Measurements from ENCODE around the gene LRRIQ3. TPM values are rescaled to one million over a fixed set of nuclear protein-coding genes. Genes with fewer than 3 reads are reported as not detected.
"Not testable (repeated sequence)": the region's sequence is repeated elsewhere in the genome, so short reads cannot be mapped to it uniquely, and the experiment has no call there.

The LRRIQ3 gene
- total RNA-seq, 1 experiment from 2014 or later = 2.5 TPM

DNA sequence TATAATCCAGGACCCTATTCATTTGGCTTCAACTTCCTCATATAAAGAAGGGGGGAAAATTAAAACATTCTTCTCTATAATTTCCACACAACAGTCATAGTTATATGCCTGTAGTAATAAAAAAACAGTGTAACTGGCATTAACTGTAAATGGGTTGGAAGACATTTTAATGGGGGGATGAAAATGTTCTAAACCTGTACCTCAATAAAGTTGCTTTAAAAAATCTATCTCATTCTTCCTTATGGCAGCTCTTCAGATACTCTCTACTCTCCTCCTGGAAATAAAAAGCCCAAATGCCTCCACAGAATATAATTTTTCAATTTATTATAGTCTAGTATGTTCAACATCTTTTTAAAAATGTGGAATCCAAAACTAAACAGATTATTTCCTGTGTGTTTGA lies 2.6 kb downstream of the LRRIQ3 start:
- no peak for DNase-seq (ENCODE audit: low read depth in 1 of 2, low spot score in 2 of 2)
- Histone ChIP-seq H3K36me3 (no peaks in the 10 kb centered on the region), H3K27me3 (replicated peaks) (no peaks in the 10 kb centered on the region), H3K27ac (no peak overlapping the region), H3K9me3 (replicated peaks) (no peaks in the 10 kb centered on the region), H3K4me3 (no peak overlapping the region), H3K4me1 (replicated peaks) (no peaks in the 10 kb centered on the region; the same call in 1 of the 2 replicates)

DNA sequence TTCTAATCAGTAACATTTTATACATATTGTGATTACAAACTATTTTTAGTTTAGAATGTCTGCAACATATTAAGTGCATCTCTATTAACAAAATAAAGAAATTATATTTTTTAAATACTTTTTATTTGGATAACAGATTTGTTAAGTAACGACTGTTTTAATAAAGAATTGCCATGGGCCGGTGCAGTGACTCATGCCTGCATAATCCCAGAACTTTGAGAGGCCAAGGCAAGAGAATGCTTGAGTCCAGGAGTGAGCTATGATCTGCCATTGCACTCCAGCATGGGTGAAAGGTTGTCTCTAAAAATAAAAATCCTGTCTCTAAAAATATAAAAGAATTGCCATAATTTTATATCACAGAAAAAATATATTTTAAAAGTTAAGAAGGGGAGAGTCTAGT lies 4.1 kb downstream of the LRRIQ3 start:
- no peak for DNase-seq (ENCODE audit: low read depth in 1 of 2, low spot score in 2 of 2)
- Histone ChIP-seq H3K36me3 (no peaks in the 10 kb centered on the region), H3K4me3 (no peak overlapping the region), H3K9me3 (replicated peaks) (no peaks in the 10 kb centered on the region), H3K4me1 (replicated peaks) (no peaks in the 10 kb centered on the region; the same call in 1 of the 2 replicates), H3K27me3 (replicated peaks) (no peaks in the 10 kb centered on the region), H3K27ac (no peak overlapping the region)

DNA sequence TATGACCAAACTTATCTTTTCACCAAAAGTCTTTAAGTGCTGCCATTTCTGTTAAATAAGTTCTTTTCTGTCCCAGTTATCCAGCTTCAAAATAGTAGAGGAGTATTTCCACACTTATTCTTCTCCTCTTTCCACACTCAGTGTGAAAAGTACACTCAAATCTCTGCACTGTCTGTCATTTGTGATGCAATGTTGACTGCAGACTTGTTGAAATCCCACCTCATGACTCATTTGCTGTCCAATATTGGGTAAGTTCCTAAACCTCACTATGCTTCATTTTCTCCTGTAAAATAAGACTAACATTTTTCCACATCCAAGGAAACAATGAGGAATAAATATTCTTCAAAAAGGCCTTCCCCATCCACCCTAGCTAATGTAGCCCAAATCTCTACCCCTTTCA lies 17.5 kb downstream of the LRRIQ3 start:
- no peak overlapping the region for H3K27ac ChIP-seq
- H3K36me3 ChIP-seq = no peaks in the 10 kb centered on the region
- H3K9me3 ChIP-seq (replicated peaks) = no peaks in the 10 kb centered on the region
- H3K4me3 ChIP-seq = no peak overlapping the region
- DNase-seq (ENCODE audit: low read depth in 1 of 2, low spot score in 2 of 2) = no peak
- H3K27me3 ChIP-seq (replicated peaks) = no peaks in the 10 kb centered on the region
- no peaks in the 10 kb centered on the region for H3K4me1 ChIP-seq (replicated peaks)

DNA sequence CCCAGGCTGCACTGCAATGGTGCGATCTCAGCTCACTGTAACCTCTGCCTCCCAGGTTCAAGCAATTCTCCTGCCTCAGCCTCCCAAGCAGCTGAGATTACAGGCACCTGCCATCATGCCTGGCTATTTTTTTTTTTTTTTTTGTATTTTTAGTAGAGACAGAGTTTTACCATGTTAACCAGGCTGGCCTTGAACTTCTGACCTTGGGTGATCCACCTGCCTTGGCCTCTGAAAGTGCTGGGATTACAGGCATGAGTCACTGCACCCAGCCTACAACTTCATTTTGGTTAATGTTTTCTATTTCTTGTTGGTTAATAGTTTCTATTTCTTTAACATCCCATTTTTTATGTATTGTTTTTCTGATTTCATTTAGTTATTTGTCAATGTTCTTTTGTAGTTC lies 23.6 kb downstream of the LRRIQ3 start:
- H3K36me3 ChIP-seq; H3K4me3 ChIP-seq; H3K4me1 ChIP-seq (replicated peaks); H3K27me3 ChIP-seq (replicated peaks); H3K9me3 ChIP-seq (replicated peaks); DNase-seq (ENCODE audit: low read depth in 1 of 2, low spot score in 2 of 2); H3K27ac ChIP-seq: not testable (repeated sequence)

DNA sequence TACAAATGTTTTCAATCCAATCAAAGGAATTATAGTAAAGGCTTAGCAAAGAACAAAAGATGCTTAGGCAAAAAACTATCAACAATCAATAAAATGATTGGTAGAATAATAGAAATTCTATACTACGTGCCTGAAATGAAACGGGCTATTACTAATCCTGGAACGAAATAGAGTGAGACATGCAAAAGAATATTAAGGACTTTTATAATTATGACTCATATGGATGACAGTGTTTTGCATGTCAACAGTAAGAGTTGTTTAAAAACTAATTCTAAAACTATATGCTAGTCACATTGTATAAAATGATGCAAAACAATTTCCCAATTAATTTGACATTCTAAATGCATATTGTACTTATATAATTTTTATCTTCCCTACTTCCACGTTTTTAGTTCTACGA lies 35.6 kb downstream of the LRRIQ3 start:
- Histone ChIP-seq H3K4me1 (replicated peaks) (peaks cover 21% of the 10 kb centered on the region), H3K27me3 (replicated peaks) (no peaks in the 10 kb centered on the region), H3K9me3 (replicated peaks) (no peaks in the 10 kb centered on the region), H3K36me3 (no peaks in the 10 kb centered on the region), H3K4me3 (no peak overlapping the region), H3K27ac (no peak overlapping the region)
- DNase-seq (ENCODE audit: low read depth in 1 of 2, low spot score in 2 of 2) = no peak

DNA sequence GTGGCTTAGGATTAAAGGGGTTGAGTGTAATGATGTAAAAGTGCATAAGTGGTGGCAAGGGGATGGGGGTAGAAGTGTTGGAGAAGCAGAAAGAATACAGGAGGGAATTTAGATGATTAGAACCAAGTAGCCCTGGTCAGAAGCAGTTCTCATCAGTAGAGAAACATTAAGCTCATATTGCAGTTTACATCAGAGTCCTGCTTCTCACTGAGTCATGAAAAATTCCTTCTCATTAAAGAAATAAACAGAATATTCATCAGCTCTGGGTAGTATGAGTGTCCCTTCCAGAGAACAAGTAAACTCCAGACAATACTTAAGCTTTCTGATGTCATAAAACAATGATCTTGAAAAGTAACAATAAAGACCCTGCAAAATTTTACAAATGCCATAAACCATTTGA lies 36.5 kb downstream of the LRRIQ3 start:
- no peaks in the 10 kb centered on the region for H3K36me3 ChIP-seq
- H3K4me3 ChIP-seq = no peak overlapping the region
- 0 out of 2 replicates have a peak overlapping the region, but pooled peaks have one; percentile 13 for H3K27ac ChIP-seq
- peaks cover 21% of the 10 kb centered on the region for H3K4me1 ChIP-seq (replicated peaks)
- no peaks in the 10 kb centered on the region for H3K27me3 ChIP-seq (replicated peaks)
- no peaks in the 10 kb centered on the region for H3K9me3 ChIP-seq (replicated peaks)
- DNase-seq (ENCODE audit: low read depth in 1 of 2, low spot score in 2 of 2) = peak in 1 of 2 experiments; percentile 47

DNA sequence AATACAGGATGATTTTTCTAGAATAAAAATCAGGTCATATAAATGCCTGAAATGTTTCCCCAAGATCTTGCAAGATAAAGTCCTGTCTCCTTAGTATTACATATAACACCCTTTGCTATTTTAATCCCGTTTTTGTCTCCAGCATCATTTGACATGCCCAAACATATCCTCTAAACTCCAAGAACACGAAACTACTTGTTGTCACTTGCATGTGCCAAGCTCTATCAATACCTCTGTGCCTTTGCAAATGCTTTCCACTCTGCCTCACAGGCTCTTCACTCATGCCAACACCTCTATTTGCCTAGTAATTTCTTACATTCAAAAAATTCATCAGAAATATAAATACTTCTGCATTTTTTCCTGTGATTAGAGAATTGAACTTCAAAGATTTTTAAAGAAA lies 37.9 kb downstream of the LRRIQ3 start:
- Histone ChIP-seq H3K4me3 (no peak overlapping the region), H3K4me1 (replicated peaks) (peaks cover 21% of the 10 kb centered on the region), H3K9me3 (replicated peaks) (no peaks in the 10 kb centered on the region), H3K27me3 (replicated peaks) (no peaks in the 10 kb centered on the region), H3K36me3 (no peaks in the 10 kb centered on the region), H3K27ac (no peak overlapping the region)
- DNase-seq (ENCODE audit: low read depth in 1 of 2, low spot score in 2 of 2) = no peak

DNA sequence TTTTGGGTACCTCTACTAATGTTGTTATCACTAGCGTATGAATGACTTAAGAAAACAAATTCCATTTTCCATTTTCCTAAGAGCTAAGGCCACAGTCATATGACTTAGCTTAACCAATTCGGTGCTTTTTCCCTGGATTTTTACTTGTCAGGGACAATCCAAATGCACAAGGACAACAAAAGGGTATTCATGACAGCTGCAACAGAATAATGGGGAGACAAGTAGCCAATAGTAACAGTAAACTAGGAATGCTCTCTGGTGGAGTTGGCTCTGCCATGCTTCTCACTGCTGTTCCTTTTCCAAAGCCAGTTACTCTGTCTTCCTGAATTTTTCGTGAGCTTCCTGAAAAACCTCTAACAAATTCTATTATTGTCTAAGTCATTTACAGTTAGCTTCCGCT lies 52.9 kb downstream of the LRRIQ3 start:
- Histone ChIP-seq H3K4me3 (no peak overlapping the region), H3K27ac (no peak overlapping the region), H3K9me3 (replicated peaks) (no peaks in the 10 kb centered on the region), H3K36me3 (no peaks in the 10 kb centered on the region), H3K27me3 (replicated peaks) (no peaks in the 10 kb centered on the region), H3K4me1 (replicated peaks) (no peaks in the 10 kb centered on the region)
- no peak for DNase-seq (ENCODE audit: low read depth in 1 of 2, low spot score in 2 of 2)

DNA sequence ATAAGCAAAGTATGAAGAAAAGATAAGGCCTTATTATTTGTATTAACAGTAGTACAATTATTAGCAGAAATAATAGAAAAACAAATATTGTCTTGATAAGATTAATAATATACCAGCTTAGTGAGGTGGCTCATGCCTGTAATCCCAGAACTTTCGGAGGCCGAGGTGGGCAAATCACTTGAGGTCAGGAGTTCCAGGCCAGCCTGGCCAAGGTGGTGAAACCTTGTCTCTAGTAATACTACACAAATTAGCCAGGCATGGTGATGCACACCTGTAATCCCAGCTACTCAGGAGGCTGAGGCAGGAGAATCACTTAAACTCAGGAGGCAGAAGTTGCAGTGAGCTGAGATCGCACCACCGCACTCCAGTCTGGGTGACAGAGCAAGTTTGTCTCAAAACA lies 80.6 kb downstream of the LRRIQ3 start:
- H3K4me1 ChIP-seq (replicated peaks); H3K4me3 ChIP-seq; H3K27me3 ChIP-seq (replicated peaks); H3K36me3 ChIP-seq; H3K27ac ChIP-seq; DNase-seq (ENCODE audit: low read depth in 1 of 2, low spot score in 2 of 2); H3K9me3 ChIP-seq (replicated peaks): not testable (repeated sequence)

DNA sequence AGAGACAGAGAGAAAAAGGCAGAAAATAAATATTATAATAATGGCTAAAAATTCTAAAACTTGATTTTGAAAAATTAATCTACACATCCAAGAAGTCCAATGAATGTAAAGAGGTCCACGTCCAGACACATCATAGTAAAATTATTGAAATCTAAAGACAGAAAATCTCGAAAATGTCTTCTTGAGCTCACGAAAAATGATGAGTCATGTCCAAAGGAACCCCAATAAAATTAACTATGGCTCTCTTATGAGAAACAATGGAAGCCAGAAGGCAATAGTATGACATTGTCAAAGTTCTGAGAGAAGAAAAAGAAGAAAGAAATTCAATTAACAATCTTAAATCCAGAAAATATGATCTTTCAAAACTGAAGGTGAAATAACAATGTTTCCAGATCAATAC lies 84.6 kb downstream of the LRRIQ3 start:
- no peak overlapping the region for H3K4me3 ChIP-seq
- H3K4me1 ChIP-seq (replicated peaks) = no peaks in the 10 kb centered on the region
- no peaks in the 10 kb centered on the region for H3K9me3 ChIP-seq (replicated peaks)
- no peak for DNase-seq (ENCODE audit: low read depth in 1 of 2, low spot score in 2 of 2)
- H3K36me3 ChIP-seq = no peaks in the 10 kb centered on the region
- H3K27me3 ChIP-seq (replicated peaks) = no peaks in the 10 kb centered on the region
- H3K27ac ChIP-seq = no peak overlapping the region

DNA sequence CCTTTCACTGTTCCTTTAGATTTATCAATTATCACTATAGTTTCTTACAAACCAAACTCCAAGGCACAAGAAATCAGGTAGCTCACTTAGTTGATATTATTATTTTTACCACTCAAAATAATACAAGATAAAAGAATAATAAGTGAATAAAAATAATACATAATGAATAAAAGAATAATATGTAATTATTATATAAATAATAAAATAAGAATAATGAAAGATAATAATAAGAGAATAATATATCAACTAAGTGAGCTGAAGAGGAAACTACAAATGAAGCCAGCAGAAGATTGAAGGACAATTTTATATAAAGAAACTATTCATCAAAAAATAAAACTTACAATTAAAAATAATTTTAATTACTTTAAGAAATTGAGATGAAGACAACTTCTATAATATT lies 90.6 kb downstream of the LRRIQ3 start:
- Histone ChIP-seq H3K9me3 (replicated peaks) (no peaks in the 10 kb centered on the region), H3K36me3 (no peaks in the 10 kb centered on the region), H3K27ac (no peak overlapping the region), H3K27me3 (replicated peaks) (no peaks in the 10 kb centered on the region), H3K4me3 (no peak overlapping the region), H3K4me1 (replicated peaks) (no peaks in the 10 kb centered on the region)
- DNase-seq (ENCODE audit: low read depth in 1 of 2, low spot score in 2 of 2) = no peak

DNA sequence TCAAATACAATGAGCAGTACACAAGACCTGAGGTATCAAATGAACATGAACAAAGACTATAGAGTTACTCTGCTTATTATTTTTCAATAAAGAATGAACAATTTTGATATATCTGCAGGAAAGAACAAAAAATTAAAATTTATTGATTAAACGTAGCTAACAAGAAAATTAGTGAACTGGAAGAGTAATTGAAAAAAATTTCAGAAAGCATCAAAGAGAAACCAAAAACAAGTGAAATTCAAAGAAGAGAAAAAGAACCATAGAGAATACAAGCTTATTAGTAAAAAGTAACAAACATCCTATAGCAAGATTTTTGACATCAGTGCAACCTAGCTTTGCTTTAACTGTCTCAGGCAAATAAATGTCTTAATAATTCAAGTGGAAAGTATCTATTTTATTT lies 106.6 kb downstream of the LRRIQ3 start:
- Histone ChIP-seq H3K4me3 (no peak overlapping the region), H3K27ac (no peak overlapping the region), H3K4me1 (replicated peaks) (no peaks in the 10 kb centered on the region), H3K9me3 (replicated peaks) (no peaks in the 10 kb centered on the region), H3K27me3 (replicated peaks) (no peaks in the 10 kb centered on the region), H3K36me3 (no peaks in the 10 kb centered on the region)
- DNase-seq (ENCODE audit: low read depth in 1 of 2, low spot score in 2 of 2) = no peak

DNA sequence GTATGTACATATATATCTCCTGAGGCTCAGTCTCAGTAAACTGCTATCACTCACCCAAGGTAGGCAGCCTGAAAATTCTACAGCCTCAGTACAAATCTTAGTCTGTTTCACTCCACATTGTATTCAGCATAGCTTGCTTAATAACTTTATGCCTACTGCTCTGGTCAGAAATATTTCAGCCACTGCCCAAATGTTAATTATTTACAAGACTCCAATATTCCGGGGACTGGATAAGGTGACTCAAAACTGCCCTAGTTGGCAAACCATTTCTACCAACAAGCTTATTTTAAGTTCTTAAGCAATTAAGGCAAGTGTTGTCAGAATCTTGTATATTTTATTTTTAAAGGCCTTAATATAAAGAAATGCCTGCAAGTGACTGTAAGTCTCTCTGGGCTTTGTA lies 114.8 kb downstream of the LRRIQ3 start:
- Histone ChIP-seq H3K36me3 (no peaks in the 10 kb centered on the region), H3K4me1 (replicated peaks) (no peaks in the 10 kb centered on the region), H3K4me3 (no peak overlapping the region), H3K9me3 (replicated peaks) (no peaks in the 10 kb centered on the region), H3K27me3 (replicated peaks) (no peaks in the 10 kb centered on the region), H3K27ac (no peak overlapping the region)
- no peak for DNase-seq (ENCODE audit: low read depth in 1 of 2, low spot score in 2 of 2)

DNA sequence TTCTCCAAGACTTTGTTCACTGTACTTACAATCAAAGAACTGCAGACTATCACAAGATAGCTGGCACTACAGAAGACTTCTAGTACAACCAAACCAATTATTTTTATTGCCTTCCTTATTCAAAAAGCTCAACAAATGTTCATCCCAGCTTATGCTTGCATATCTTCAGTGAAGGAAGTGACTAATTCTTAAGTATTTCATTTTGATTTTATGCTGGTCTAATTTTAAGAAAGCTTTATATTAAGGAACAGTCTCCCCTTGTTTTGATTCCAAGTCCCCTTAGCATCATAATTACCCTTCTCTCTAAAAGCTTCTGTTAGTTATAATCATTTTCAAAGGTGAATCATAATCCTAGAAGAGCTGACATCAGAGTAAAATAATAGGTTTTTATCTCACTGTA lies 132.9 kb downstream of the LRRIQ3 start:
- no peaks in the 10 kb centered on the region for H3K4me1 ChIP-seq (replicated peaks)
- H3K27me3 ChIP-seq (replicated peaks) = no peaks in the 10 kb centered on the region
- no peak overlapping the region for H3K27ac ChIP-seq
- H3K4me3 ChIP-seq = no peak overlapping the region
- H3K9me3 ChIP-seq (replicated peaks) = no peaks in the 10 kb centered on the region
- no peak for DNase-seq (ENCODE audit: low read depth in 1 of 2, low spot score in 2 of 2)
- H3K36me3 ChIP-seq = no peaks in the 10 kb centered on the region

DNA sequence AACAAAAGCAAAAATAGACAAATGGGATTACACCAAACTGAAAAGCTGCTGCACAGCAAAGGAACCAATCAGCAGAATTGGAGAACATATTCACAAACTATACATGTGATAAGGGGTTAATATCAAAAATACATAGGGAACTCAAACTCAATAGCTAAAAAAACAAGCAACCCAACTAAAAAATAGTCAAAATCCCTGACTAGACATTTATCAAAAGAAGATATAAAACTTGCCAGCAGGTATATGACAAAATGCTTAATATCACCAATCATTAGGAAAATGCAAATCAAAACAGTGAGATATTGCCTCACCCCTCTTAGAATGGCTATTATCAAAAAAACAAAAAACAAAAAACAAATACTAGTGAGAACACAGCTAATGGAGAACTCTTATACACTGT lies 140.3 kb downstream of the LRRIQ3 start:
- no peak for DNase-seq (ENCODE audit: low read depth in 1 of 2, low spot score in 2 of 2)

More for the DNA sequence above, 140.3 kb downstream of the LRRIQ3 start:
- Histone ChIP-seq H3K9me3 (replicated peaks) (no peaks in the 10 kb centered on the region), H3K27ac (no peak overlapping the region), H3K4me1 (replicated peaks) (no peaks in the 10 kb centered on the region), H3K4me3 (no peak overlapping the region), H3K27me3 (replicated peaks) (no peaks in the 10 kb centered on the region), H3K36me3 (no peaks in the 10 kb centered on the region)

Measured in SJSA1 (cell line).